Thyroid gland (tissue), 4 donors: ENCODE measurements around the gene PPP1R13B. TPM values are rescaled to one million over a fixed set of nuclear protein-coding genes. Genes with fewer than 3 reads are reported as not detected.

Source experiments
- DNase-seq, 2 donors: peaks; one replicate each; pipeline ENCODE4 v3.0.0-alpha.2; 2019
- H3K27ac ChIP-seq, 3 donors: fragments of 200-600 bp; sonication (generic); 1 replicate in 2 of 3; 2 replicates in 1 of 3; pipeline ENCODE4 v1.5.1; 2016 to 2019; ENCODE audit warnings: mild to moderate bottlenecking in 1 of 3, moderate library complexity in 1 of 3
- H3K27me3 ChIP-seq: fragments of 200-600 bp; sonication (generic); one replicate; pipeline ENCODE4 v1.5.1; 2019
- H3K36me3 ChIP-seq, 2 donors: fragments of 200-600 bp; sonication (generic); one replicate each; pipeline ENCODE4 v1.5.1; 2016 to 2019
- H3K4me1 ChIP-seq, 2 donors: fragments of 200-600 bp; sonication (generic); one replicate each; pipeline ENCODE4 v1.5.1; 2017 to 2019
- H3K4me3 ChIP-seq, 3 donors: fragments of 200-600 bp; sonication (generic); replicated peaks in 1 of 3; 1 replicate in 2 of 3; 2 replicates in 1 of 3; pipeline ENCODE4 v1.5.1; 2016; ENCODE audit warnings: mild to moderate bottlenecking in 1 of 3
- H3K9me3 ChIP-seq: fragments of 200-600 bp; sonication (generic); one replicate; pipeline ENCODE4 v1.5.1; 2017
- POLR2A ChIP-seq, 2 donors: fragments of 450-650 bp; IDR thresholded peaks; one replicate each; pipeline ENCODE4 v1.6.1; 2017; ENCODE audit warnings: antibody characterized with exemption in 2 of 2, mild to moderate bottlenecking in 2 of 2, moderate library complexity in 1 of 2
- WGBS, 2 donors: methylation state at CpG; one replicate each; pipeline ENCODE4 v1.1.5; 2017; 5-methylcytosine and 5-hydroxymethylcytosine counted together
- intact Hi-C: fragments of 100-400 bp; cut with DNase I; formaldehyde crosslinking; loops from one replicate; pipeline ENCODE4 v1.15.1; 2023
- total RNA-seq, 4 donors: library from RNA; depleted of rRNA; stranded (reverse); fragments of >200 nt; gene quantifications; one replicate each; pipeline ENCODE4 v1.2.3, GENCODE V29; 2016
- TF ChIP-seq, protein P1 (sequence below), 6 experiments: fragments of 200-600 bp in 3 of 6; fragments of 450-650 bp in 3 of 6; sonication (generic) in 3 of 6; IDR thresholded peaks; one replicate each; pipeline ENCODE4 v1.5.1; 2016 to 2019; ENCODE audit warnings: antibody characterized with exemption in 6 of 6, mild to moderate bottlenecking in 2 of 6, inconsistent platforms in 1 of 6, moderate library complexity in 1 of 6

PPP1R13B gene
- total RNA-seq, 4 donors from 2014 or later, result 77.0 to 131 (median 81.8) TPM

DNA sequence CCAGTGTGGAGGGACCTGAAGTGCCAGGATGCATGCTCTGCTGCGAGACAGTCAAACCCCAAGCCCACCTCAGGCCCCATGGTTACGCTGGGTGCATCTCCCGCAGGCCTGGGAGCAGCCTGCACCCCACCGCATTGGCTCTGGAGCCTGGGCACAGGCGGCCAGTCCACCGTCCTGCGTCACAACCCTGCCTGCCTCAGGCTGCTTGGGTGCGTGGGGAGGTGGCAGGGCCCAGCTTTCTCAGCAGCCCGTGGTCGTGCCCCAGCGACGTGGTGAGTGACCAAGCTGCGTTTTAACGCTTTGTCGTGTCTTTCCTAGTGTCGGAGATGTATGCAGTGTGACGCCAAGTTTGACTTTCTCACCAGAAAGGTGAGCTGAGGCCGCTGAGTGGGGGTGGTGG, 120.9 kb downstream of the PPP1R13B start:
- no peaks in the 10 kb centered on the region for H3K9me3 ChIP-seq
- peaks cover 0 to 5% of the 10 kb centered on the region in 2 donors for H3K36me3 ChIP-seq
- TF ChIP-seq, protein P1, sequence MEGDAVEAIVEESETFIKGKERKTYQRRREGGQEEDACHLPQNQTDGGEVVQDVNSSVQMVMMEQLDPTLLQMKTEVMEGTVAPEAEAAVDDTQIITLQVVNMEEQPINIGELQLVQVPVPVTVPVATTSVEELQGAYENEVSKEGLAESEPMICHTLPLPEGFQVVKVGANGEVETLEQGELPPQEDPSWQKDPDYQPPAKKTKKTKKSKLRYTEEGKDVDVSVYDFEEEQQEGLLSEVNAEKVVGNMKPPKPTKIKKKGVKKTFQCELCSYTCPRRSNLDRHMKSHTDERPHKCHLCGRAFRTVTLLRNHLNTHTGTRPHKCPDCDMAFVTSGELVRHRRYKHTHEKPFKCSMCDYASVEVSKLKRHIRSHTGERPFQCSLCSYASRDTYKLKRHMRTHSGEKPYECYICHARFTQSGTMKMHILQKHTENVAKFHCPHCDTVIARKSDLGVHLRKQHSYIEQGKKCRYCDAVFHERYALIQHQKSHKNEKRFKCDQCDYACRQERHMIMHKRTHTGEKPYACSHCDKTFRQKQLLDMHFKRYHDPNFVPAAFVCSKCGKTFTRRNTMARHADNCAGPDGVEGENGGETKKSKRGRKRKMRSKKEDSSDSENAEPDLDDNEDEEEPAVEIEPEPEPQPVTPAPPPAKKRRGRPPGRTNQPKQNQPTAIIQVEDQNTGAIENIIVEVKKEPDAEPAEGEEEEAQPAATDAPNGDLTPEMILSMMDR (IDR thresholded peaks at IDR 0.05), result no peak
- TF ChIP-seq POLR2A (IDR thresholded peaks at IDR 0.05), result no peak
- no peak overlapping the region for H3K27ac ChIP-seq
- H3K4me1 ChIP-seq, result peaks cover 29 to 48% of the 10 kb centered on the region in 2 donors
- WGBS, 2 donors, result 88 to 93% methylated on average over 17 to 18 of the region's 18 CpGs
- no peak overlapping the region for H3K4me3 ChIP-seq
- intact Hi-C loops, result no loop called here
- no peak for DNase-seq
- H3K27me3 ChIP-seq, result no peaks in the 10 kb centered on the region

DNA sequence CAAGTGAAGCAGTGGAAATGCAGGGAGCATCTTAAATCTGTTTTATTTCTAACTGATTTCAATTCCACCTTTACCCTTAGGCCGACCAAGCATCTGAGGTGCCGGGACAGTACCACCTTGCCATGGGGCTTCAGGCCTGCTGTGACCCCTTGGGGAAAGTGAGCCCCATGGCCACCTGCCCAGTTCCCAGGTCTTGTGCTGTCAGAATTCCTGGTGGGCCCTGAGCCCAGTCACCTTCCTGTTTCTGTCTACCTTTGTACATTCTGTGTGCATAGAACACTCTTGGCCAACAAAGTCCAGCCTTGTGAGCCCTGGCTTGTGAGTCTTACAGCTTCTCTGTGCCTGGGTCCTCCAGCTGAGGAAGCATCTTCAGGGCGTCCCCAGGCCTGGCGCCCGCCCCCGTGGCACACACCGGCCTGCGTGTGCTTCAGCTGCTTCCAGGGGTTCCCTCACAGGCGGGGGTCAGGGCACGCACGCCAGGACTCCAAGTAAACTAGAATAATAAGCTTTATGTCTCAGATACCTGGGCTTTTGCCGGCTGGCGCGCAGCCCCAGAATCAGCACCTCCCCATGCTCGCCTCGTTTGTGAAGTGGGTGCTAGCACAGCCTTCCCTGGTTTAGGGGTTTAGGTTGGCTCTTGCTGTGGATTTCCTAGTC, 121.5 kb downstream of the PPP1R13B start:
- DNase-seq, result no peak
- 94 to 97% methylated on average over 16 of the region's 16 CpGs for WGBS, 2 donors
- Histone ChIP-seq H3K36me3 (peaks cover 0 to 5% of the 10 kb centered on the region in 2 donors), H3K9me3 (no peaks in the 10 kb centered on the region), H3K27ac (no peak overlapping the region), H3K4me3 (no peak overlapping the region), H3K4me1 (peaks cover 29 to 48% of the 10 kb centered on the region in 2 donors), H3K27me3 (no peaks in the 10 kb centered on the region)
- intact Hi-C loops, result no loop called here
- TF ChIP-seq, protein P1 (IDR thresholded peaks at IDR 0.05), result no peak

DNA sequence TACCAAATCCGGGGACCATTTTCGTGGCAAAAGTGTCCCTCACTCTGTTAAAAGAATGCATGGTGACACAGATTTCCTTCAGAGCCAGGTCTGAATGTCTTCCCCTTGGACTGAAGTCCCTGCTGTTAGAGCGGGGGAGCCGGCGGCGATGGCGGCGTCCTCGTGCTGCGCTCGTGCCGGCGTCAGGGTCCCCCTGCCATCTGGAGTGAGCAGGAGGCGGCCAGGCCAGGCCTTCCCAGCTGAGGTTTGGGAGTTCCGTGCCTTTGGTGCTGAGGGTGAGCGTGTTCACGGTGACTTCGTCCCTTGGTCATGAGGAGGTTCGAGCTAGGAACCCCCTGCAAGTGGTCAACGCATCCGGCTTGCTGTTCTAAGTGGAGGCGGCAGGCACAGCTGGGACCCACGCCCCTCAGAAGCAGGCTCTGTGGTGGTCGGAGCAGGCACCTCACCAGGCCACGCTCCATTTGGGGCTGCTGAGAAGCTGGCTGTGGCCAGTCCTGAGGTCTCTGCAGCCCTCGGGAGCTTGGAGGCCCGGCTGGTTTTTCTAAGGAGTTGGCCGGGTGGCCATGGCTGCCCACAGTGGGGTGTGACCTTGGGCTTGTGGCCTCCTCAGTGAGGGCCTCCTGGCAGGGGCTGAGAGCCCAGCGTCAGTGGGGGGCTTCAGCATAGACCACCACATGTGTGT, 122.2 kb downstream of the PPP1R13B start:
- WGBS, 2 donors, result 96 to 98% methylated on average over 7 to 24 of the region's 29 CpGs
- Histone ChIP-seq H3K27me3 (no peaks in the 10 kb centered on the region), H3K36me3 (peaks cover 0 to 5% of the 10 kb centered on the region in 2 donors), H3K4me3 (no peak overlapping the region), H3K27ac (no peak overlapping the region), H3K9me3 (no peaks in the 10 kb centered on the region), H3K4me1 (peaks cover 27 to 47% of the 10 kb centered on the region in 2 donors)
- TF ChIP-seq, protein P1 (IDR thresholded peaks at IDR 0.05), result no peak
- no peak for TF ChIP-seq POLR2A (IDR thresholded peaks at IDR 0.05)
- no peak for DNase-seq
- intact Hi-C loops, result no loop called here

DNA sequence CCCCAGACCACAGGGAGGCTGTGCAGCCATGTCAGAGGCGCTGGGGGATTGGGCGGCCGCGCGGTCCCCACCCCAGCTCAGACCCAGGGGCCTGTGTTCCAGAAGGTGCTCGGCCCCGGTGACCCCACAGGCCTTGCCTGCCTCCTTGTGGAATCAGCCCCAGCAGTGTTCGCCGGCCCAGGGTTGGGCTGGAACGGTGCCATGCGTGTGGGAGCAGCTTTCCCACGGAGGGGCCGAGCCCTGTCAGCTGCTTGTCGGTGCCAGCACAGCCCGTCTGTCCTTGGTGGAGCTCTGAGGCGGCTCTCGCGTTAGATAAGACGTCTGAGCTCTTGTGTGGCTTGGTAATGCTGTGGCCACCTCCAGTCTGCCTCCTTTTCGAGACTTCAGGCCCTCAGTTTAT, 123.3 kb downstream of the PPP1R13B start:
- Histone ChIP-seq H3K4me3 (no peak overlapping the region), H3K9me3 (no peaks in the 10 kb centered on the region), H3K27me3 (no peaks in the 10 kb centered on the region), H3K4me1 (peaks cover 21 to 38% of the 10 kb centered on the region in 2 donors), H3K27ac (peak overlapping the region in 2 of 3 donors; percentile 27 to 67), H3K36me3 (no peaks in the 10 kb centered on the region)
- intact Hi-C loops, result no loop called here
- WGBS, 2 donors, result 62 to 70% methylated on average over 5 of the region's 20 CpGs
- no peak for TF ChIP-seq POLR2A (IDR thresholded peaks at IDR 0.05)
- TF ChIP-seq, protein P1 (IDR thresholded peaks at IDR 0.05), result no peak
- DNase-seq, result peak in 1 of 2 donors; percentile 23

DNA sequence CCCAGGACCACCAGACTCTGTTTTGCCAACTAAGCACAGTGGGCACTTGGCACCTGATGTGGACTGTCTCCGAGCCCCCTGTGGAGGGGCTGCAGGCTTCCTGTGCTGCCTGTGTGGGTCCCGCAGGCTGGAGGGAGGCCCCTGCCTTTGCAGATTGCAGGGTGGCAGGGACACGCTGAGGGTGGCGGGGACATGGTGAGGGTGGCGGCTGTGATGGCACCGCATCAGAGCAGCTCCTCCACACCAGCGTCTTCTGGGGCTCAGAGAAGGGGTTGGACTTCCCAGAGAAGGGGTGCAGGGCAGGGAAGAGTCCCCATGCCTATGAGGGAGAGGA, 123.7 kb downstream of the PPP1R13B start:
- Histone ChIP-seq H3K27ac (peak overlapping the region in 2 of 3 donors; percentile 27 to 67), H3K36me3 (no peaks in the 10 kb centered on the region), H3K4me3 (no peak overlapping the region), H3K27me3 (no peaks in the 10 kb centered on the region), H3K4me1 (peaks cover 21 to 37% of the 10 kb centered on the region in 2 donors), H3K9me3 (no peaks in the 10 kb centered on the region)
- intact Hi-C loops, result no loop called here
- TF ChIP-seq, protein P1 (IDR thresholded peaks at IDR 0.05), result no peak
- TF ChIP-seq POLR2A (IDR thresholded peaks at IDR 0.05), result no peak
- DNase-seq, result no peak
- 82 to 96% methylated on average over 5 of the region's 7 CpGs for WGBS, 2 donors
